Measurements from ENCODE around the gene DHODH.

- no peak for TF ChIP-seq POLR2A (IDR thresholded peaks at IDR 0.05)
- no peak for TF ChIP-seq EP300 (IDR thresholded peaks at IDR 0.05; ENCODE audit: low read depth)
- no peak for TF ChIP-seq CTCF (IDR thresholded peaks at IDR 0.05)
- TF ChIP-seq POLR2AphosphoS5 (IDR thresholded peaks at IDR 0.05): no peak
These were observed 24.9 kb downstream of the DHODH start for GRCh38 chr16:72033437-72033836.

Data from transverse colon (tissue), 4 donors.